HG02759 (cell line): ENCODE results near the gene AFF3.

Experiments
- ATAC-seq: cut with Tn5 transposase; IDR thresholded peaks from one replicate; pipeline ENCODE4 v1.9.1; 2021; ENCODE audit warnings: mild to moderate bottlenecking, moderate library complexity; ENCODE audit not compliant: unreplicated experiment

Gene AFF3

GRCh38 chr2:99836690-99837605 lies 305.4 kb downstream of the AFF3 start:
- ATAC-seq, result no peak

- no peak for ATAC-seq
Measured at GRCh38 chr2:99834426-99834825, 308.0 kb downstream of the AFF3 start.

DNA sequence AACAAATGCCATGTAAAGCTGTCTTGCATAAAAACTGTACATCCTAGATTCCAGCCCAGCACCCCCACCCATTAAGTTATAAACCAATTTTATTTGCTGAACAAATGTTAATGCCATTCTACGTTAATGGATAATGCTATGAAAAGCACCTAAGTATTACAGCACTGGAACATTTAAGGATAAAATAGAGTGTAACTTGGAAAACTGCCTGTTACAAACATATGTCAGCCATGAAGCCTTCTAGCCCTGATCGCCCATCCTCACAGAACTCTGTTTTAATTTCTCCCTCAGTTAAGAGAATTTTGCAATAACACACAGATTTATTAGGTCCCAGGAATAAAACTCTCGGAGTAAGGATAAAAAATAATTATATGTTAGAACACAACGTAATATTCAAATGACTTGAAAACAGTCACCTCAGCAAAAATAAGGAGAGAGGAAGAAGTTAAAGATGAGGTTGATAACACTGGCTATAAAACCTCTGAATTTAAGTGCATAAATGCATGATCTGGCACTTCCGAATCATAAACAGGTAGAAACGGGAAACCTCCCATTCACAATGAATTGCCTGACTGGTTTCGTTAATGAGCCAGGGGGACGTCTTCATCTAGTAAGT lies 308.7 kb downstream of the AFF3 start:
- no peak for ATAC-seq

DNA sequence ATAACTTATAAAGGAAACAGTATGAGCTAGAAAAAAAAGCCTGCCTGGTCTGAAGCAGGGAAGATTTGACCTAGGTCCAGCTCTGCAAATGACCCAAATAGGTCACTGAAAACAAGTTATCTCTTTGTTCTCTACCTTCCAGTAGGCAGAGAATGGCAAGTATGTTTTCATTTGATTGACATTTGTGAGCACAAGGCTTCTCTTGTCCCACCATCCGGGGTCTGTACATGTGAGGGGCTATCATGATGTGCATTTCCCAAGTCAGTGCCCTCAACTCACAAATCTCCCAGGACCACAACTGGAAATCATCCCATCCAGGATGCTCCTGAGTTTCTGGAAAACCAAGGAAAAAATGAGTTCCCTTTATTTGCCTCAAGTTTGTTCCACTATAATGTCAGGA lies 309.5 kb downstream of the AFF3 start:
- ATAC-seq, result no peak

GRCh38 chr2:99831772-99832171 lies 310.6 kb downstream of the AFF3 start:
- ATAC-seq, result no peak

DNA sequence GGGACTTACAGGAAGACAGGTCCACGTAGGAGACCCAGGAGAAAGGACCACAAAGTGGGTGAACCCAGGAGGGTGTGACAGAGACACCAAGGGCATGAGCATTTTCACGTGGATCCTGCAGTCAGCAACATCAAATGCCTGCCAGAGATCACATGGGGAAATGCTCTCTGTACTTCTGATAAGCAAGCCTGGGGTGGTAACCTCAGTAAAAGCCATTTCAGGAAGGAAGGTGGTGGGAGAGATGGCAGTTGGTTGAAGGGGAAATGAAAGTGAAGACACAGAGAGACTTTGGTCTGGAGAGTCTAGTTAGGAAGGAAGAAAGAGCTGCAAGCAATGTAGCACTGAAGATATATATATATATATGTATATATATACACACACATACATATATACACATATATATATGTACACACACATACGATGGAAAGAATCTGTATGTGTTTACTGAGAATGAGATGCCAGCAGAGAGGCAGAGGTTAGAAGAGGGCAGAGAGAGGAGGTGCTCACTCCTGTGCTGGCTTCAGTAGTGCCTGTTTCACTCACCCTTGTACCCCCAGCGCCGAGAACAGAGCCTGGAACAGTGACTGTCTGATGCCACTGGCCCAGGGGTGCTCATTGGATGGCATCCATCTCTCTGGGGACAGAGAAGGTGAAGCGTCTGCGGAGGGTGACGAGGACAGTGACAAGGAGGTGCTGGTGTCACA lies 314.9 kb downstream of the AFF3 start:
- ATAC-seq, result no peak

GRCh38 chr2:99825630-99826029 lies 316.8 kb downstream of the AFF3 start:
- no peak for ATAC-seq

GRCh38 chr2:99824758-99825157 lies 317.6 kb downstream of the AFF3 start:
- no peak for ATAC-seq

GRCh38 chr2:99822474-99823207 lies 319.7 kb downstream of the AFF3 start:
- ATAC-seq, result no peak

GRCh38 chr2:99821984-99822383 lies 320.4 kb downstream of the AFF3 start:
- no peak for ATAC-seq

DNA sequence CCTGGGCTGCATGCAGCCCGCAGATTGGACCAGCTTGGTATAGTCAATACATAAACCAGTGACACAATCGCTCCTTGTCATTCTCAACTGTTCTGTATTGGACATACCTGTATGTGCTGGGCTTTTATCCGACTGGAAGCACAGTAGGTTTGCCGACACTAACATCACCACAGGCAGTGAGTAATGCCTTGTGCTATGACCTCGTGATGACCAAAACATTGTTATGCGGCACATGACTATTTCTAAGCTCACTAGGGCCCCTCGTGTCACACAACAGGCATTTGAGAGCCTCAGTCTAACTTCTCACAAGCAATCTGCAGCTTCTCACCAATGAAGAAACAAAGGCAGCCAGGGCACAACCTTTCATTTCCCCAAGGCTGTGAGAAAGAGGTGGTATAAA lies 320.8 kb downstream of the AFF3 start:
- ATAC-seq, result no peak

- ATAC-seq, result no peak
Measured at GRCh38 chr2:99821039-99821438, 321.4 kb downstream of the AFF3 start.

GRCh38 chr2:99819766-99820165 lies 322.6 kb downstream of the AFF3 start:
- ATAC-seq, result no peak

DNA sequence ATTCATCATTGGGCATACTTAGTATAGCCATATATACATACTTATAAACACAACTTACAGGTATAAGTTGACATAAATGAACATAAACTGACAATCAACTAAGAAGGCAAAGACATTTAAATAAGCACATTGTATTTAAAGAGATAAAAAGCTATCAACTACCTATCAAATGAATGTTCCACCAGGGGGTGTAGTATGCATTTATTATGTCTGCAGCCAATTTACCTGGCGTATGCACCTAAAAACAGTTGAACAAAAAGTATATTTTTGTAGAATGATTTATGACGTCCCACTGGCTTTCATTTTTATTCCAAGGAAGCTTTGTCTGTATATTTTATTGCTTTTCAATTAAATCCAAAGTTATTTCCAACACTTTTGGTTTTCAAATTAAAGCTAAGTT lies 323.5 kb downstream of the AFF3 start:
- ATAC-seq, result no peak

- ATAC-seq, result no peak
Measured at GRCh38 chr2:99816908-99817307, 325.5 kb downstream of the AFF3 start.

- no peak for ATAC-seq
Measured at GRCh38 chr2:99812426-99812825, 330.0 kb downstream of the AFF3 start.

DNA sequence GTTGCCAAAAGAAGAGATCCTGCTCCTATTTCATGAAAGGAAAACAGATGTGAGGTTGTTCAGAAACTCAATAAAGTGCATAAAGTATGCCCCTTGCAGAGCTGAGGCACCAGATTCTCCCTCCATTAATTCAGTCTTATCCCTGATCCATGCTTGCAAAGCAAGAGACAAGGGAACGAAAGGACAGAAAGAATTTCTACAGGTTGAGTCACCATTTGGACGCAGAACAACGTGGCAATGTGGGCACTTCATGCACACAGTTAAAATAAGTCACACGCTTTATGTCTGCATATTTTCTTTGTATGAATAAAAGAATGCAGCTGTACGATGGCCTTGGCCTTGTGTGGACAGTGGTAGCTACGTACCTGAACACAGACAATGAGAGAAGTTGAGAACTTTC lies 330.8 kb downstream of the AFF3 start:
- ATAC-seq, result no peak

GRCh38 chr2:99810225-99810624 lies 332.2 kb downstream of the AFF3 start:
- no peak for ATAC-seq

DNA sequence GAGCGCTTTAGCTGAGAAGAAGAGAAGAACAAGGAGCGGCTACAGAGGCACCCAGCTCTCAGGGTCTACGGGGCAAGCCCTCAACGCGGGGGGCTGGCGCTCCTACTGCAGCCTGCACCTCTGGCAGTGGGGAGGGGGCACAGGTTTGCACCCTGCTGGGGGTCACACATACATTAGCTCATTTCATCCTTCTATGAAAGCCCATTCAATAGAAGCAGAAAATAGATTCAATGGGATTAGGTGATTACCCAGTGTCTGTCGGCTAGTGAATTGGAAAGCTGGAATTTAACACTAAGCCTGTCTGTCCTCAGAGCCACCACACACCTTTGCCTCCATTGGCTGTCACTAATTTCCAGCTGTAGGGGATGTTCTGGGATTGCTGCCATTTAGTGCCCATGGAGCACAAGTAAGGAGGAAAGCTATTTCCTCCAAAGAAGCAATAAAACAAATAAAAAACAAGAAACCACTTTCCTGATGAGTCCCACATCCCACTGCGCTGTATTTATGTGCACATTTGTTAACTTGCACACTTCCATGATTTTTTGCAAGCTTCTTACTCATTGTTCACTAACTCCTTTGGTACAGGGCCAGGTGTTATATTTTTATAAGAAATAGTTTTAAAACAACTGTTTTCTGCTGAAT lies 333.0 kb downstream of the AFF3 start:
- ATAC-seq, result no peak

DNA sequence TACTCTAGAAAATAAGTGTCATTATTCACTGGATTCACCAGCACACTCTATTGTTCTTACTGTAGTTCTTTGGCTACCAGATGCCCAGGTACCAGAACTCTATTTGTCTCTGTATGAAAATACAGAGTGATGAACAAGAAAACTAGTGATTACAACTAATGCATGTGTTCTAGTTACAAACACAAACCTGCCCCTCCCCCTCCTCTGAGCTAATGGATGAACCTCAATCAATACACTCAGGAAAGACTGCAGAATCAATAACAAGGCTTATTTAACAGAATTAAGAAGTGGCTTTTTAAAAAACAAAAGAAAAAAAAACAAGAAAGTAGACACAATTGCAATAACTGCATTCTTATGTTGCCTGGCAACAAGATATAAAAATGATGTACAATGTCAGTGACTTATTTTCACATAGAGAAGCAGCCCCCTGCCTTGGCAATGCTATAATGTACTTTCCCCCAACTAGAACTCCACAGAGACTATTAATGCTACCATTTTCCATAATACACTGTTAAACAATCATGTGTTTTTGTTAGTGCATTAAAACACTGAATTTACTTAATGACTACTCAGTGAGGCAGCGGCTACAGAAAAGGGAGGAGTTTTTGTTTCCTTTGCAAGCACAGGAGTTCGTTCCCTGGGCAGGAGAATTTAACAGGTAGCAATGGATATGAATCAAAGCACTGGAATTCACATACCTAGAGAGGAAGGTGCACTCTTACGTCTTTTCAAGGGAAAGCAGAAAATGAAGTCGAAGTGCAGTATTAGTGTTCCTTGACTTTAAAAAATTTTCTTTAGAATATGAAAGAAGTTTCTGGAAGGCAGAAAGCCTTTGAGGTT lies 333.8 kb downstream of the AFF3 start:
- no peak for ATAC-seq
